ENCODE data around the gene SIGLEC11. TPM values are rescaled to one million over a fixed set of nuclear protein-coding genes. Genes with fewer than 3 reads are reported as not detected.
"Not testable (repeated sequence)": the region's sequence is repeated elsewhere in the genome, so short reads cannot be mapped to it uniquely, and the experiment has no call there.

Gene SIGLEC11
- total RNA-seq, 1 donor from 2014 or later, result not detected

GRCh38 chr19:49952479-49952836, 8.5 kb downstream of the SIGLEC11 start:
- no peak for DNase-seq (ENCODE audit: low read depth, low spot score)

DNA sequence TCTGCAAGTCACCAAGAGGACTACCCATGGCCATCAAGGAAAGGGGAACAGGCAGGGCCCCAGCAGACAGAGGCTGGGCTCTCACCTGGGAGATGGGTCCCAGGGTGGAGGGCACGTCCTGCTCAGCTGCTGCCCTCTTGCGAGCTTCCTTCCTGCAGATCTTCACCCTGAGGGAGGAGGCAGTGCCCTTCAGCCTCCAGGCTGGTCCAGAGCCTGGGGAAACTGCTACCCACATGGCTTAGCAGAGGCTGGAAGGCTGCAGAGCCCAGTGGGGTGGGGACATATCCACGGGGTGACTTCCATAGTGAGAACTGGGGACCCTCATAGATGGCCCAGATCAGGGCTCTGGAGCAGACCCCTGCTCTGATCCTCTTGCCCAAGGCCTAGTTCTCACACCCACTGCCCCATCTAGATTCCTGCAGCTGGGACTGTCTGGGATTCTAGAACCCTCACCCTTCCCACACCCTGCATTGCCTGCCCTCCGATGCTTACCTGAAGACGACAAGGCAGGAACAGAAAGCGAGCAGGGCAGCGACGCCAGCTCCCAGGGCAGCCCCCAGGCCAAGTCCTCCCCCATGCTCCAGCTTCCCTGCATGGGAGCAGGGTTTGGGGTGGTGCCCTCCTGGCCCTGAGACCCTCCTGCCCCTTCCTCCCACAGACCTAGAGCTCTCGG, 9.0 kb downstream of the SIGLEC11 start:
- DNase-seq (ENCODE audit: low read depth, low spot score), result no peak

DNA sequence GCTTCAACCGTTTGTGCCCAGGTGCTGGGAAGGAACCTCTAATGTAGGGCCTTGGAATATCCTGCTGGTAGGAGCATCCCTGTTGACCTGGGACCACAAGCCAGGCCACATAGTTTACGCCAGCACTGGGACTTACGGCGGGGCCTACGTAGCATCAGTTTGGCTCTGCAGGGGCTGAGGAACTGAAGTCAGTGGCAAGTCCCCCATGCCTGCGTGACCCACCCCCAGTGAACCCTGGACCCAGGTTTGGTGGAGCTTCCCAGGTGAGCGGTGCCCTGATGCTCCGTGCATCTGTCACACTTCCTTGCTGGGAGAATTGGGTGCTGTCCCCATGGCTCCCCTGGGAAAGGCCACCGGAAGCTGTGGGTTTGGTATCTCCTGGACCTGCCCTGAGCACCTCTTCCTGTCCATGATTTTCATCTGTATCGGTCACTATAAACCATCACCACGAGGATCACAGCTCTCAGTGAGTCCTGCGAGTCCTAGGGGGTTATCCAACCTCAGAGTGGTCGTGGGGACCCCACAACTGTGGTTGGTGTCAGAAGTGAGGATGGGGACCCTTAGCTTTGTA, 9.9 kb downstream of the SIGLEC11 start:
- no peak for DNase-seq (ENCODE audit: low read depth, low spot score)

DNA sequence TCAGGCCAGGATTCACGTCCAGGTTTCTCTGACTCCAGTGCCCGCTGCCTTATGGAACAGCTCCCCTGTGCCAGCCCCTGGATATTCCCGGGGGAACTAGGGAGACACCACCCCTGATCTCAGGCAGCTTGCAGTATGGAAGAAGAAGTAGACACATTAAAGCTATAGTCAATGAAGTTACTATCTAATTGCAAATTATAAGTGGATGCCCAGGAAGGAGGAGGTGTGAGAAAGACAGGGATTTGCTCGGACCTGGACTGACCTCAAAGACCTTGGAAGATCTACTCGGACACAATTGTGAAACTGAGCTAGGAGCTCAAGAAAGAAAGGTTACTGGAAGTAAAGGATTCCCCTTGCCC, 10.4 kb downstream of the SIGLEC11 start:
- no peak for DNase-seq (ENCODE audit: low read depth, low spot score)

GRCh38 chr19:49949742-49950589, 11.0 kb downstream of the SIGLEC11 start:
- DNase-seq (ENCODE audit: low read depth, low spot score), result no peak

GRCh38 chr19:49946415-49946814, 14.6 kb downstream of the SIGLEC11 start:
- DNase-seq (ENCODE audit: low read depth, low spot score), result no peak

GRCh38 chr19:49944567-49944966, 16.4 kb downstream of the SIGLEC11 start:
- not testable (repeated sequence) for DNase-seq (ENCODE audit: low read depth, low spot score)

DNA sequence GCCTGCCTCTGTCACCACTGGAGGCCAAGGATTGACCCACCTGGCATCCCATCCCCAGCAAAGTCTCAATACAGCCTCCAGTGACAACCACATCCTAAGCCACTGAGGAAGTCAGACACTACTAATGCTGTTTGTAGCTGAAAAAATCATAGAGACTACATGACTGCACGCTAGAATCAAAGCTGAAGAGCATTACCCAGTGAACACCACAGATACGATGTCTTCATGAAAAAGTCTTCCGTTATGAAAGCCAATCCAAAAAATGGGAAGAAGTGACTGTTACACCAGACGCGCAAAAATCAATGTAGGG, 20.5 kb downstream of the SIGLEC11 start:
- no peak for DNase-seq (ENCODE audit: low read depth, low spot score)

GRCh38 chr19:49939721-49940481, 21.1 kb downstream of the SIGLEC11 start:
- DNase-seq (ENCODE audit: low read depth, low spot score), result no peak

DNA sequence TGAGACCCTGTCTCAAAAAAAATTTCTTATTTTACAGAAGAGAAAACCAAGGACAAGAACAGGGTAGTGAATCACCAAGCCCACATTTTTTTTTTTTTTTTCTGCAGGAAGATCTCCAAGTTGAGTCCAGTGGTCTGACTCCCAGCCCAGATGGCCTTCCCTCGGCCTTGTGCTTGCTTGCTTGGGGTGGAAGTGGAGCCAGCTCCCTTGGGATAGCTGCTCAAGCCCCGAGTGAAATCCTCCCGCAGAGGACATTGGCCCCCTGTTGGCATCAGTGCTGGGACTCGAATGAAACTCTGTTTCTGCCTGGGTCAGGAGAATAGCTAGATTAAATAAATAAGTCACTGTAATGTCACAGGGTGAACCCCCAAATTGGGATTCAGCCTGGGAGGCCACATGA, 22.3 kb downstream of the SIGLEC11 start:
- no peak for DNase-seq (ENCODE audit: low read depth, low spot score)

DNA sequence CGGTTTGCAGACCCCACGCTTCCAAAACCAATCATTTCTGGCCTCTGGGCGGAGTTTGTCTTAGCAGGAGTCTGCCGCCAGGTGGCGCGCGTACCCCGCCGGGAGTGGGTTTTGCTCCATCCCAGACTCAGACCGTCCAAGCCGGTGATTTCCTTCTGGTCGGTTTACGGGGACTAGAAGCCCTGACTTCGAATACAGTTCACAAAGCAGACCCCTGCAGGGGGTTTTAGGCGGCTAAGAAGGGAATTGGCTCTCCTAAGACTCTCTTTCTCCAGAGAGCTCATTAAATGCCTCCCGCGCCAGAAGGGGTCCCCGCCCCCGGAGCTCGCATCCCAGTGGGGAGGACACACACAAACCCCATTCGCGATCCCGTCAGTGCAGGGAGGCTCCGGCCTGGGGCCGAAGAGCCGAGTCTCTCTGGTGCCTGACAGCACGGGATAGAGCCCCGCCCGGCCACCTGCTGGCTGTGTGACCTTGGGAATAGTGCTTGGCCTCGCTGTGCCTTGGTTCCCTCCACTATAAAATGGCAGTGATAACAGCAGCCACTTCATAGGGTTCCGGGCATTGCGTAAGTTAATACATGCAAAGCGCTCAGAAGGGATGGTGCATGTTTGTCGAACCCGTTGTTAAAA, 23.1 kb downstream of the SIGLEC11 start:
- no peak for DNase-seq (ENCODE audit: low read depth, low spot score)

DNA sequence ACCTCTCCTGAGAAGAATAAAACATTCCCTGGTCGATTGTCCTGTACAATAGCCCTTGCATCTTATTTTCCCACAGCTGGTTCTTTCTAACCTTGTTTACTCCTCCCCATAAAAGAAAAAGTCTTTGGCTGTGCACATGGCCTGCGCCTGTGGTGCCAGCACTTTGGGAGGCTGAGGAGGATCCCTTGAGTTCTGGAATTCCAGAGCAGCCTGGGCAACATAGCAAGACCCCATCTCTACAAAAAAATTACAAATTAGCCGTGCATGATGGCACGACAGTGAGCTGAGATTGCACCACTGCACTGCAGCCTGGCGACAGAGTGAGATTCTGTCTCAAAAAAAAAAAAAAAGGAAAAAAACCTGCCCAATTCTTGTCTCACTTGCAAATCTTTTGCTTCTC, 24.4 kb downstream of the SIGLEC11 start:
- no peak for DNase-seq (ENCODE audit: low read depth, low spot score)

DNA sequence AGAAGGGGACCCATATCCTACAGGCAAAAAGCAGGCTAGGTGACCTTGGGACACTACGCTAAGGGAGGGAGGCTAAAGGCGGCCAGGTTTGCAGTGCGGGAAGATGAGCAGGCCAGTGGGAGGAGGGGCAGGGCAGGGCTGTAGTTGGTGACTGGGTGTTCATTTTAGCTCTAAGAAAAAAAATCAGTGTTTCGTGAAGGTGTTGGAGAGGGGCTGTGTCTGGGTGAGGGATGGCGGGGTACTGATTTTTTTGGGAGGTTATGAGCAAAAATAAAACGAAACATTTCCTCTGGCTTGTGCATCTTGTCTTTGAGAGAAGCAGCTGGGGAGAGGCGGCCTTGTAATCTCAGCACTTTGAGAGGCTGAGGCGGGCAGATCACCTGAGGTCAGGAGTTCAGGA, 27.3 kb downstream of the SIGLEC11 start:
- DNase-seq (ENCODE audit: low read depth, low spot score), result no peak

GRCh38 chr19:49932731-49933131, 28.2 kb downstream of the SIGLEC11 start:
- DNase-seq (ENCODE audit: low read depth, low spot score), result no peak

- DNase-seq (ENCODE audit: low read depth, low spot score), result no peak
Observed at GRCh38 chr19:49932041-49932451, 28.9 kb downstream of the SIGLEC11 start.

DNA sequence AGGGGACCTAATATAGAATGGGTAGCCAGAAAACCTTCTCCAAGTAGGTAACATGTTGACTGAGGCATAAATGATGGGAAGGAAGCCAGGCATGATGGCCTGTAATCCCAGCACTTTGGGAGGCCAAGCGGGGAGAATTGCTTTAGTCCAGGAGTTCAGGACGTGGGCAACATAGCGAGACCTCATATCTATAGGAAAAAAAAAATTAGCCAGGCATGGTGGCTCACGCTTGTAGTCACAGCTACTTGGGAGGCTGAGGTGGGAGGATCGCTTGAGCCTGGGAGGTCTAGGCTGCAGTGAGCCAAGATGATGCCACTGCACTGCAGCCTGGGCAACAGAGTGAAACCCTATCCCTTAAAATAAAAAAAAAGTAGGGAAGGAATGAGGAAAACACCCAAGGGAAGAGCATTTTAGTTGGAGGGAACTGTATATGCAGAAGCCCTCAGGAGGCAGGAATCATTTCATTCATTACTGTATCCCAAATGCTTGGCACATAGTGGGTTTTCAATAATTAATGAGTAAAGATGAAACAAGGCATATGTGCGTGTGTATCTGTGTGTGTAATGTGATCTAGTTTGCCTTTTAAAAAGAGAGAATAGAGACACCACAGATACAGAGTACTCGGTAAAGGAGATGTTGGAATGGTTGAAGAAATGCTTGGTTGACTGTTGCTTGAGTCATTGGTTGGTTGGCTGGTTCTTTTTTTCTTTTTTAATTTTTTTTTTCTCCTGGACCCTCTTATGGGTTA, 29.5 kb downstream of the SIGLEC11 start:
- DNase-seq (ENCODE audit: low read depth, low spot score), result no peak

DNA sequence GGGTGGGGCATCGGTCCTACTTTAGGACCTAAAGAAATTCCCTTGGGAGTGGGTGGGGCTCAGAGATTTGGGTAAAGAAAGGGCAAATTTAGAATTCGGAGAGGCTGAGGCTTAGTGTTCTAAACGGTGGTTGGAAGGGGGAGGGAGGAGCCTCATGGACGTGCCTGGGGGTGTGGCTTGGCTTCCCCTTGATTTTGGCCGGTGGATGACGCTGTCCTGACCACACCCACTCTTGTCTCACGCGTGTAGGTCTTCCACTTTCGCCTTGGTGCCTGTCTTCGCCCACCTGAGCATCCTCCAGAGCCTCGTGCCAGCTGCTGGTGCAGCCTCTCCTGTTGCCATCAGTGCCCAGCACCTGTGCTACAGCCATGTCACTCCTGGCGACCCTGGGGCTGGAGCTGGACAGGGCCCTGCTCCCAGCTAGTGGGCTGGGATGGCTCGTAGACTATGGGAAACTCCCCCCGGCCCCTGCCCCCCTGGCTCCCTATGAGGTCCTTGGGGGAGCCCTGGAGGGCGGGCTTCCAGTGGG, 30.4 kb downstream of the SIGLEC11 start:
- no peak for DNase-seq (ENCODE audit: low read depth, low spot score)

- DNase-seq (ENCODE audit: low read depth, low spot score), result peak; percentile 97
Observed at GRCh38 chr19:49929611-49930482, 31.1 kb downstream of the SIGLEC11 start.

- no peak for DNase-seq (ENCODE audit: low read depth, low spot score)
Observed at GRCh38 chr19:49929121-49929610, 31.8 kb downstream of the SIGLEC11 start, which contains the start of the genes ATF5 and NUP62. ATF5 (plus strand) TSS chr19:49929205; CDS start chr19:49930851, 1,646 bp downstream. NUP62 (minus strand) TSS chr19:49929504; CDS start chr19:49909807, 19,697 bp downstream.
